NCI-H446 treated with DMSO at 0.1 percent for 48 hours (cell line): Measurements from ENCODE around the gene PPIP5K1.
"Not testable (repeated sequence)": the region's sequence is repeated elsewhere in the genome, so short reads cannot be mapped to it uniquely, and the experiment has no call there.

ENCODE experiments used
- DNase-seq: peaks from one replicate; lab custom pipeline; 2025; lab: John Stamatoyannopoulos, UW

Gene PPIP5K1

GRCh38 chr15:43545426-43545825, 44.6 kb downstream of the PPIP5K1 start:
- no peak for DNase-seq

DNA sequence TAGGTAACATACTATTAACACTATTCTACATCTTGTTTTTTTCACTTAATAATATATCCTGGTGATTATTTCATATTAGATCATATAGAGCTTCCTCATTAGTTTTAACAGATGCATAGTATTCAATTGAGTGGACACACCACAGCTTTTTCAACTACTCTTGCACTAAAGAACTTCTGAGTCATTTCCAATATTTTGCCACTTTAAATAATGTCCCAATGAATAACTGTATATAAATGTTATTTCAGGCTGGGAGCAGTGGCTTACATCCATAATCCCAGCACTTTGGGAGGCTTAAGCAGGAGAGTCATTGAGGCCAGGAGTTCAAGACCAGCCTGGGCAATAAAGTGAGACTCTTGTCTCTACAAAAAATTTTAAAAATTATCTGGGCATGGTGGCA, 45.7 kb downstream of the PPIP5K1 start:
- DNase-seq = no peak

DNA sequence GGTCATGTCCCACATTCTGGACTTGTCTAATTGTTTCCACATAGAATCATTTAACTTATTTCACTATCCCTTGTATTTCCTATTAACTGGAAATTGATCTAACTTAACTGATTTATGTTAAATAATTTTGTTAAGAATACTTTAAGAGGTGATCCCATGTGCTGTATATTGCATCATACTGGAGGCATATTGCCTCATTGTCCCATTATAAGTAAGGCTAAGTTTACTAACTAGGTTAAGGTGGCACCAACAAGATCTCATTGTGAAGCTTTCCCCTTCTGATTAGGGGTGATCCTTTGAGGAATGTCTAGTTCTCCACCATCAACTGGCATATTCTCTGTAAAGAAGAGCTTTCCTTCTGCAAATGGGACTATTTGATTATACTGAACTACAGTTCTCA, 48.2 kb downstream of the PPIP5K1 start:
- DNase-seq = no peak

DNA sequence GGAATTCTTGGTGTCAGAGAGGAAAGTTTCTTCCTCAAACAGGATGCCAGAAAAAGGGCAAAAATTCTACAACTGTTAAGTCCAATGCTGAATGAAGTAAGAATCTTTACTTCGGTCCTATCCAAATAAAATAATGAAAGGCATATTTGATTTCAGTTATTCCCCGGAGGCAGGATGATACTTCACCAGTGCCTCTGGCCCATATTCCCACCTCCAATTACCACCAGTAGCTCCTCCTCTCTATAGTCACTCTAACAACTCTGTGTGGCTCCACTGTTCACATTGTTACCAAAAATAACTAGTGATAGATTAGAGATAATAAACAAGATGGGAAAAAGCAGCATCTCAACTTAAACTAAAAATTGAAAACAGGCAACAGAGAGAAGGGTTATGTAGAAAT, 51.9 kb downstream of the PPIP5K1 start:
- no peak for DNase-seq

- DNase-seq = no peak
These were observed 55.1 kb downstream of the PPIP5K1 start for GRCh38 chr15:43534897-43535296.

DNA sequence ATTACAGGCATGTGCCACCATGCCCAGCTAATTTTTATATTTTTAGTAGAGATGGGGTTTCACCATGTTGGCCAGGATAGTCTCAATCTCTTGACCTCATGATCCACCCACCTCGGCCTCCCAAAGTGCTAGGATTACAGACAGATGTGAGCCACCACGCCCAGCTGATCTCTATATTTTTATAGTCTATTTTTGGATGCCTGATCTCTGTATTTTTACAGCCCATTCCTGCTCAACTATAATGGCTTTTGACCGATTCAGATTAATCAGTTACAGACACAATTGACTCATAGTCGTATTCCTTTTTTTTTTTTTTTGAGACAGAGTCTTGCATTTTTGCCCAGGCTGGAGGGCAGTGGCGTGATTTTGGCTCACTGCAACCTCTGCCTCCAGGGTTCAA, 57.2 kb downstream of the PPIP5K1 start:
- DNase-seq = not testable (repeated sequence)

DNA sequence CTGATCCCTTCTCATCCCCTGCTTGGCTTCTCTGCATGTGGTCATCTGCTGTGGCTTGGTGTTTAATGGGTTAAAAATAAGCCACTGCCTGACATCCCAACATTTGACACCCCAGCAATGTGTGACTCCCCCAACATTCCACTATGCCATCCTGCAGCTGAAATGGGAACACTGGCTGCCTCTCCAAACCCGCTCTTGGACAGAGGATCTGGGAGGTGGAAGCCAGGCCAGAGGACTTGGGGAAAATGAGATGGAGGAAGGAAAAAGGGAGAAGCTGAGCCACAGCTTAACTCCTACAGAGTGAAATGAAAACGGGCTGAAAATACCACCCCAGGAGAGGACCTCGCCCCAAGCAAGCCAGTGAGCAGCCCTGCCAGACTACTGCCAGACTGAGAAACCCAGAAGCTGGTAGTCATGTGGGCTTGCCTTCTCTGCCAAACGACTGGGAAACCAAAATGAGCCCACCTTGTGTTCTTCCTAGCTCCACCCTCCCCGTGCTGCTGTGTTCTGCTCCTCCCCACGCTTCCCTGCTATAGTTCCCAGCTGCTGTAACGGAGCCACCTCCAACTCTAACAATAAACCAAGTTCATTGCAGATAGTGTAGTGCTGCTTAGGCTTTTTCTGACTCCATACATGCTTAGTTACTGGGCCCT, 58.9 kb downstream of the PPIP5K1 start:
- no peak for DNase-seq

GRCh38 chr15:43529587-43530345, 60.2 kb downstream of the PPIP5K1 start:
- no peak for DNase-seq

DNA sequence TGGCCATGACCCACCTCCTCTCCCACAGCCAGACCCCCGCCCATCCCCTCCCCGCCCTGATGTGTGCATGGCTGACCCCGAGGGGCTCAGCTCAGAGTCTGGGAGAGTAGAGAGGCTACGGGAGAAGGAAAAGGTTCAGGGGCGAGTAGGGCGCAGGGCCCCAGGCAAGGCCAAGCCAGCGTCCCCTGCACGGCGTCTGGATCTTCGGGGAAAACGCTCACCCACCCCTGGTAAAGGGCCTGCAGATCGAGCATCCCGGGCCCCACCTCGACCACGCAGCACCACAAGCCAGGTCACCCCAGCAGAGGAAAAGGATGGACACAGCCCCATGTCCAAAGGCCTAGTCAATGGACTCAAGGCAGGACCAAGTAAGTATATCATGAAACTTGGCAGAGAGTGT, 60.9 kb downstream of the PPIP5K1 start:
- DNase-seq = no peak

DNA sequence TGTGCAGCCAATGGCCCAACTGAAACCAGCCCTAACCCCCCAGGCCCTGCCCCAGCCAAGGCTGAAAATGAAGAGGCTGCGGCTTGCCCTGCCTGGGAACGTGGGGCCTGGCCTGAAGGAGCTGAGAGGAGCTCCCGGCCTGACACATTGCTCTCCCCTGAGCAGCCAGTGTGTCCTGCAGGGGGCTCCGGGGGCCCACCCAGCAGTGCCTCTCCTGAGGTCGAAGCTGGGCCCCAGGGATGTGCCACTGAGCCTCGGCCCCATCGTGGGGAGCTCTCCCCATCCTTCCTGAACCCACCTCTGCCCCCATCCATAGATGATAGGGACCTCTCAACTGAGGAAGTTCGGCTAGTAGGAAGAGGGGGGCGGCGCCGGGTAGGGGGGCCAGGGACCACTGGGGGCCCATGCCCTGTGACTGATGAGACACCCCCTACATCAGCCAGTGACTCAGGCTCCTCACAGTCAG, 61.4 kb downstream of the PPIP5K1 start:
- no peak for DNase-seq

DNA sequence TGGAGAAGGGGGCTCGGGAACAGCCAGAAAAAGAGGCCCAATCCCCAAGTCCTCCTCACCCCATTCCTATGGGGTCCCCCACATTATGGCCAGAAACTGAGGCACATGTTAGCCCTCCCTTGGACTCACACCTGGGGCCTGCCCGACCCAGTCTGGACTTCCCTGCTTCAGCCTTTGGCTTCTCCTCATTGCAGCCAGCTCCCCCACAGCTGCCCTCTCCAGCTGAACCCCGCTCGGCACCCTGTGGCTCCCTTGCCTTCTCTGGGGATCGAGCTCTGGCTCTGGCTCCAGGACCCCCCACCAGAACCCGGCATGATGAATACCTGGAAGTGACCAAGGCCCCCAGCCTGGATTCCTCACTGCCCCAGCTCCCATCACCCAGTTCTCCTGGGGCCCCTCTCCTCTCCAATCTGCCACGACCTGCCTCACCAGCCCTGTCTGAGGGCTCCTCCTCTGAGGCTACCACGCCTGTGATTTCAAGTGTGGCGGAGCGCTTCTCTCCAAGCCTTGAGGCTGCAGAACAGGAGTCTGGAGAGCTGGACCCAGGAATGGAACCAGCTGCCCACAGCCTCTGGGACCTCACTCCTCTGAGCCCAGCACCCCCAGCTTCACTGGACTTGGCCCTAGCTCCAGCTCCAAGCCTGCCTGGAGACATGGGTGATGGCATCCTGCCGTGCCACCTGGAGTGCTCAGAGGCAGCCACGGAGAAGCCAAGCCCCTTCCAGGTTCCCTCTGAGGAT, 62.0 kb downstream of the PPIP5K1 start:
- no peak for DNase-seq

GRCh38 chr15:43527016-43527801, 62.8 kb downstream of the PPIP5K1 start:
- no peak for DNase-seq

DNA sequence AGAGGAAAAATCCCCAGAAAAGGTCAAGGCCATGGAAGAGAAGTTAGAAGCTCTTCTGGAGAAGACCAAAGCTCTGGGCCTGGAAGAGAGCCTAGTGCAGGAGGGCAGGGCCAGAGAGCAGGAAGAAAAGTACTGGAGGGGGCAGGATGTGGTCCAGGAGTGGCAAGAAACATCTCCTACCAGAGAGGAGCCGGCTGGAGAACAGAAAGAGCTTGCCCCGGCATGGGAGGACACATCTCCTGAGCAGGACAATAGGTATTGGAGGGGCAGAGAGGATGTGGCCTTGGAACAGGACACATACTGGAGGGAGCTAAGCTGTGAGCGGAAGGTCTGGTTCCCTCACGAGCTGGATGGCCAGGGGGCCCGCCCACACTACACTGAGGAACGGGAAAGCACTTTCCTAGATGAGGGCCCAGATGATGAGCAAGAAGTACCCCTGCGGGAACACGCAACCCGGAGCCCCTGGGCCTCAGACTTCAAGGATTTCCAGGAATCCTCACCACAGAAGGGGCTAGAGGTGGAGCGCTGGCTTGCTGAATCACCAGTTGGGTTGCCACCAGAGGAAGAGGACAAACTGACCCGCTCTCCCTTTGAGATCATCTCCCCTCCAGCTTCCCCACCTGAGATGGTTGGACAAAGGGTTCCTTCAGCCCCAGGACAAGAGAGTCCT, 63.6 kb downstream of the PPIP5K1 start:
- DNase-seq = no peak

DNA sequence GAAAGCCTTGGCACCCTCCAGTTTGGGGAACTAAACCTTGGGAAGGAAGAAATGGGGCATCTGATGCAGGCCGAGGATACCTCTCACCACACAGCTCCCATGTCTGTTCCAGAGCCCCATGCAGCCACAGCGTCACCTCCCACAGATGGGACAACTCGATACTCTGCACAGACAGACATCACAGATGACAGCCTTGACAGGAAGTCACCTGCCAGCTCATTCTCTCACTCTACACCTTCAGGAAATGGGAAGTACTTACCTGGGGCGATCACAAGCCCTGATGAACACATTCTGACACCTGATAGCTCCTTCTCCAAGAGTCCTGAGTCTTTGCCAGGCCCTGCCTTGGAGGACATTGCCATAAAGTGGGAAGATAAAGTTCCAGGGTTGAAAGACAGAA, 64.9 kb downstream of the PPIP5K1 start:
- DNase-seq = no peak

DNA sequence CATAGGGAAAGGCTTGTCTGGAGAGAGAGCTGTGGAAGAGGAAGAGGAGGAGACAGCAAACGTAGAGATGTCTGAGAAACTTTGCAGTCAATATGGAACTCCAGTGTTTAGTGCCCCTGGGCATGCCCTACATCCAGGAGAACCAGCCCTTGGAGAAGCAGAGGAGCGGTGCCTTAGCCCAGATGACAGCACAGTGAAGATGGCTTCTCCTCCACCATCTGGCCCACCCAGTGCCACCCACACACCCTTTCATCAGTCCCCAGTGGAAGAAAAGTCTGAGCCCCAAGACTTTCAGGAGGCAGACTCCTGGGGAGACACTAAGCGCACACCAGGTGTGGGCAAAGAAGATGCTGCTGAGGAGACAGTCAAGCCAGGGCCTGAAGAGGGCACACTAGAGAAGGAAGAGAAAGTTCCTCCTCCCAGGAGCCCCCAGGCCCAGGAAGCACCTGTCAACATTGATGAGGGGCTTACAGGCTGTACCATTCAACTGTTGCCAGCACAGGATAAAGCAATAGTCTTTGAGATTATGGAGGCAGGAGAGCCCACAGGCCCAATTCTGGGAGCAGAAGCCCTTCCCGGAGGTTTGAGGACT, 65.7 kb downstream of the PPIP5K1 start:
- DNase-seq = no peak

DNA sequence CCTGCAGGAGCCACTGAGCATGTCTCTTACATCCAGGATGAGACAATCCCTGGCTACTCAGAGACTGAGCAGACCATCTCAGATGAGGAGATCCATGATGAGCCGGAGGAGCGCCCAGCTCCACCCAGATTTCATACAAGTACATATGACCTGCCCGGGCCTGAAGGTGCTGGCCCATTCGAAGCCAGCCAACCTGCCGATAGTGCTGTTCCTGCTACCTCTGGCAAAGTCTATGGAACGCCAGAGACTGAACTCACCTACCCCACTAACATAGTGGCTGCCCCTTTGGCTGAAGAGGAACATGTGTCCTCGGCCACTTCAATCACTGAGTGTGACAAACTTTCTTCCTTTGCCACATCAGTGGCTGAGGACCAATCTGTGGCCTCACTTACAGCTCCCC, 66.4 kb downstream of the PPIP5K1 start:
- DNase-seq = no peak

GRCh38 chr15:43522247-43522646, 67.8 kb downstream of the PPIP5K1 start:
- no peak for DNase-seq

DNA sequence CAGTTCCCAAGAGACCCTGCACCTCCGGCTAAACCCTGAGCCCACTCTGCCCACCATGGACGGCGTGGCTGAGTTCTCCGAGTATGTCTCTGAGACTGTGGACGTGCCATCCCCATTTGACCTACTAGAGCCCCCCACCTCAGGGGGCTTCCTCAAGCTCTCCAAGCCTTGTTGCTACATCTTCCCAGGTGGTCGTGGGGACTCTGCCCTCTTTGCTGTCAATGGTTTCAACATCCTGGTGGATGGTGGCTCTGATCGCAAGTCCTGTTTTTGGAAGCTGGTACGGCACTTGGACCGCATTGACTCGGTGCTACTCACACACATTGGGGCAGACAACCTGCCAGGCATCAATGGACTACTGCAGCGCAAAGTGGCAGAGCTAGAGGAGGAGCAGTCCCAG, 68.6 kb downstream of the PPIP5K1 start:
- no peak for DNase-seq

GRCh38 chr15:43520138-43520537, 69.9 kb downstream of the PPIP5K1 start:
- DNase-seq = no peak

DNA sequence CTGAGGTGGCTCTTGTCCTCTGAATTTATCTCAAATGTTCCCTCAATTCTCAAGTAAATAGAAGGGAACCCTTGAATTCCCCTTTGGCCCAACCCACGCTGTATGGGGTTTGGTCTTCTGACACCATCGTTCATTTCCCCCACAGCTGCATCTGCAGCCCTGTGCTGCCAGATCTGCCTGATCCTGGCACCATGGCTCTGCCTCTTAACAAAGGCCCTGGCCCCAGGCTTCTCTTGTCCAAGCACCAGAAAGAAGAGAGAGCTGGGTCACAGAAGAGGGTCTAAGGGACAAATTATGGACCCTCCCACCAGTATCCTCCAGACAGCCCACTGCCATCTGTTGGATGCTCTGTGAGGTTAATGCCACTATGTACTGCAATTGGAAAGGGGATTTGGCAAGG, 70.8 kb downstream of the PPIP5K1 start:
- DNase-seq = no peak

DNA sequence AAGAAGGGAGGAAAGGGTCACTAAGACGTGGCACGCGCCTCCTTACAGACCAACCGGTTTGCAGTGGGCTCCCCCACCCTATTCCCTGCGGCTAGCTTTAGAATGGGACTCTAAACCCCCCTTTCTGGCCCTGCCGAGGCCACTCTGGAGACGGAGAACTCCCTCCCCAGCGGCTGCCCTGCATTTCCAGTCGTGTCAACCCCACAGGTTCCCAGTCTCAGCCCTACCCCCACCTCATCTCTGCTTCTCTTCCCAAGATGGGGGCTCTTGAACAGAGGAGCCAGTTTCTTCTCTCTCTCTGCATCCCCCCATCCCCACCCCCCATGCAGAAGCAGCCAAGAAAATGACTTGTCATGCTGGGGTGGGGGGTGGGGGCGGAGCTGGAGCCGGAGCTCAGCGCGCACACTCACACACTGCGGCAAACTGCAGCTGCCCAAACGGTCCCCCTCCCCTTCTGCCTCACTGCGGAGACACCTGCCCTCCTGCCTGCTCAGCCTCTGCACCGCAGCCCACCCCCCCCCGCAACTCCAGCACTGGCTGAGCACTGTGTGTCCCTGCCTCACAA, 71.7 kb downstream of the PPIP5K1 start:
- DNase-seq = no peak
